ENCODE measurements around the gene ZNF784.

The ZNF784 gene

DNA sequence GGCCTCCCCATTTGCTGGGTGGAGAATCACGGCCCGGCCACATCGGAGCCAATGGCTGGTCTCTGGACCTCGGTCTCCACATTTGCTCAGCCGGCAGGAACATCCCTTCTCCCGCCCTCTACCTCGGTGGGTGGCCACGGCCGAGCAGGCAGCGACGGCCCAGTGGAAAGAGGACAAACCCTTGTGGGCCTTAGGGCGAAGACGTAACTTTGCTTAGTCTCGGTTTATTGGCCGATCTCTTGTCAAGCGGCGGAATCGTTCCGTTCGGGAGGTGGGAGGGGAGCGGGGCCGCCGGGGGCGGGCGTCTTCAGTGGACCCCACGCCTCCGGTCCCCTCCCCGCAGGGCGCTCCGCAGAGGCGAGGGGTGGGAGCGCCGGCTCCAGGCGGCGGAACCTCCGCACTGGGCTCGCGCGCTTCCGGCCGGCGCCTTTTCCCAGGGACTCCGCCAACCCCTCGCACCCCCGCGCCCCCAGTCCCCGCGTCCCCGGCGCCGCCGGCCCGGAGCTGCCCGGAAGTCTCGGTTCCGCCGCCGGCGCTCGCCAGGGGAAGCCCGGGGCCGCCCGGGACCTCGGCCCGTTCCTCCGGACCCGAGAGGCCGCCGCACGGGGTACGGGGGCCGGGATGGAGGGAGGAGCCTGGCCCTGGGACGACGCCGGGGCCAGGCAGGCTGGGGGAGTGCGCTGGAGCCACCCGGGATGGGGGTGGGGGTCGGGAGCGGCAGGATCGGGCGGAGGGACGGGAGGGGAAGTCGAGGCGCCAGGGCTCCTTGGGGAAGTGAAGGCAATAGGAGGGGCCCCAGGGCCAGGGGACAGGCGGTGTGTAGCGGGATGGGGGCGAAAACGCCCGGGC is 16.4 kb upstream of the ZNF784 start, which contains the start of gene ZNF580:
ZNF580 (plus strand) TSS at position 426 of the 849 bp plus-strand sequence. CDS start 1,507 bp downstream, outside the sequence.
- H3K27ac ChIP-seq (ENCODE audit: poor library complexity, severe bottlenecking), result peak within 1 kb of the TSS; percentile 89
- ATAC-seq (ENCODE audit: low read depth), result peak; percentile 49
- no peak for DNase-seq (ENCODE audit: low spot score)
- TF ChIP-seq, protein P1, sequence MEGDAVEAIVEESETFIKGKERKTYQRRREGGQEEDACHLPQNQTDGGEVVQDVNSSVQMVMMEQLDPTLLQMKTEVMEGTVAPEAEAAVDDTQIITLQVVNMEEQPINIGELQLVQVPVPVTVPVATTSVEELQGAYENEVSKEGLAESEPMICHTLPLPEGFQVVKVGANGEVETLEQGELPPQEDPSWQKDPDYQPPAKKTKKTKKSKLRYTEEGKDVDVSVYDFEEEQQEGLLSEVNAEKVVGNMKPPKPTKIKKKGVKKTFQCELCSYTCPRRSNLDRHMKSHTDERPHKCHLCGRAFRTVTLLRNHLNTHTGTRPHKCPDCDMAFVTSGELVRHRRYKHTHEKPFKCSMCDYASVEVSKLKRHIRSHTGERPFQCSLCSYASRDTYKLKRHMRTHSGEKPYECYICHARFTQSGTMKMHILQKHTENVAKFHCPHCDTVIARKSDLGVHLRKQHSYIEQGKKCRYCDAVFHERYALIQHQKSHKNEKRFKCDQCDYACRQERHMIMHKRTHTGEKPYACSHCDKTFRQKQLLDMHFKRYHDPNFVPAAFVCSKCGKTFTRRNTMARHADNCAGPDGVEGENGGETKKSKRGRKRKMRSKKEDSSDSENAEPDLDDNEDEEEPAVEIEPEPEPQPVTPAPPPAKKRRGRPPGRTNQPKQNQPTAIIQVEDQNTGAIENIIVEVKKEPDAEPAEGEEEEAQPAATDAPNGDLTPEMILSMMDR (IDR thresholded peaks at IDR 0.05; ENCODE audit: poor library complexity, severe bottlenecking), result no peak
- no peaks in the 10 kb centered on the region for H3K9me3 ChIP-seq (ENCODE audit: severe bottlenecking)
- peak within 1 kb of the TSS; percentile 47 for H3K4me3 ChIP-seq (ENCODE audit: severe bottlenecking)
- peaks cover 4% of the 10 kb centered on the region for H3K4me1 ChIP-seq (ENCODE audit: insufficient read depth, poor library complexity, severe bottlenecking)
- H3K36me3 ChIP-seq (ENCODE audit: low read depth), result peaks cover 16% of the 10 kb centered on the region
- no peaks in the 10 kb centered on the region for H3K27me3 ChIP-seq (ENCODE audit: insufficient read depth, poor library complexity, severe bottlenecking)

GRCh38 chr19:55640043-55640576 is 15.7 kb upstream of the ZNF784 start:
- H3K27me3 ChIP-seq (ENCODE audit: insufficient read depth, poor library complexity, severe bottlenecking), result no peaks in the 10 kb centered on the region
- DNase-seq (ENCODE audit: low spot score) (no peak), ATAC-seq (ENCODE audit: low read depth) (no peak)
- peaks cover 9% of the 10 kb centered on the region for H3K36me3 ChIP-seq (ENCODE audit: low read depth)
- peak overlapping the region; percentile 89 for H3K27ac ChIP-seq (ENCODE audit: poor library complexity, severe bottlenecking)
- no peaks in the 10 kb centered on the region for H3K9me3 ChIP-seq (ENCODE audit: severe bottlenecking)
- peak overlapping the region; percentile 47 for H3K4me3 ChIP-seq (ENCODE audit: severe bottlenecking)
- H3K4me1 ChIP-seq (ENCODE audit: insufficient read depth, poor library complexity, severe bottlenecking), result peaks cover 5% of the 10 kb centered on the region
- TF ChIP-seq, protein P1 (IDR thresholded peaks at IDR 0.05; ENCODE audit: poor library complexity, severe bottlenecking), result peak; percentile 49

DNA sequence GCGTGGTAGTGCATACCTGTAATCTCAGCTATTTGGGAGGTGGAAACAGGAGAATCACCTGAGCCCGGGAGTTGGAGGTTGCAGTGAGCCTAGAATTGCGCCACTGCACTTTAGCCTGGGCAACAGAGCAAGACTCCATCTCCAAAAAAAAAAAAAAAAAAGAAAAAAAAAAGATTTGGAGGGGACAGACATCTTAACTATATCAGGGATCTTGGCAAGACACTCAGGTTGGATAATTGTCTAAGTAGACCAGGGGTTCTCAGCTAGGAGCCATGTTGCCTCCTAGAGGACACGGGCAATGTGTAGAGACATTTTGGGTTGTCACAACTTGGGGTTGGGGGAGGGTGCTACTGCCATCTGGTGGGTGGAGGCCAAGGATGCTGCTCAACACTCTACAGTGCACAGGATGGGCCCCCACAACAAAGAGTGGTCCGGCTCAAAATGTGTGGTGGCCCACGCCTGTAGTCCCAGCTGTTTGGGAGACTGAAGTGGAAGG is 14.5 kb upstream of the ZNF784 start:
- H3K9me3 ChIP-seq (ENCODE audit: severe bottlenecking), result no peaks in the 10 kb centered on the region
- ATAC-seq (ENCODE audit: low read depth) (no peak), DNase-seq (ENCODE audit: low spot score) (no peak)
- TF ChIP-seq, protein P1 (IDR thresholded peaks at IDR 0.05; ENCODE audit: poor library complexity, severe bottlenecking), result peak; percentile 52
- H3K27ac ChIP-seq (ENCODE audit: poor library complexity, severe bottlenecking), result no peak overlapping the region
- no peaks in the 10 kb centered on the region for H3K27me3 ChIP-seq (ENCODE audit: insufficient read depth, poor library complexity, severe bottlenecking)
- peaks cover 5% of the 10 kb centered on the region for H3K4me1 ChIP-seq (ENCODE audit: insufficient read depth, poor library complexity, severe bottlenecking)
- 0 out of 2 replicates have a peak, but pooled peaks cover 3% of the 10 kb centered on the region for H3K36me3 ChIP-seq (ENCODE audit: low read depth)
- no peak overlapping the region for H3K4me3 ChIP-seq (ENCODE audit: severe bottlenecking)

GRCh38 chr19:55637534-55637933 is 13.2 kb upstream of the ZNF784 start:
- no peak overlapping the region for H3K4me3 ChIP-seq (ENCODE audit: severe bottlenecking)
- no peak for DNase-seq (ENCODE audit: low spot score)
- H3K9me3 ChIP-seq (ENCODE audit: severe bottlenecking), result no peaks in the 10 kb centered on the region
- TF ChIP-seq, protein P1 (IDR thresholded peaks at IDR 0.05; ENCODE audit: poor library complexity, severe bottlenecking), result no peak
- H3K27ac ChIP-seq (ENCODE audit: poor library complexity, severe bottlenecking), result no peak overlapping the region
- no peaks in the 10 kb centered on the region for H3K27me3 ChIP-seq (ENCODE audit: insufficient read depth, poor library complexity, severe bottlenecking)
- peaks cover 5% of the 10 kb centered on the region for H3K4me1 ChIP-seq (ENCODE audit: insufficient read depth, poor library complexity, severe bottlenecking)
- ATAC-seq (ENCODE audit: low read depth), result no peak
- 0 out of 2 replicates have a peak, but pooled peaks cover 3% of the 10 kb centered on the region for H3K36me3 ChIP-seq (ENCODE audit: low read depth)

Data from RWPE2 (cell line).